ENCODE data around the gene GPR83. TPM values are rescaled to one million over a fixed set of nuclear protein-coding genes. Genes with fewer than 3 reads are reported as not detected.

The GPR83 gene
- total RNA-seq, 3 donors from 2014 or later (not counting 1 experiment from before 2014, with no cell fraction given) = 0.26 to 0.55 (median 0.32) TPM

DNA sequence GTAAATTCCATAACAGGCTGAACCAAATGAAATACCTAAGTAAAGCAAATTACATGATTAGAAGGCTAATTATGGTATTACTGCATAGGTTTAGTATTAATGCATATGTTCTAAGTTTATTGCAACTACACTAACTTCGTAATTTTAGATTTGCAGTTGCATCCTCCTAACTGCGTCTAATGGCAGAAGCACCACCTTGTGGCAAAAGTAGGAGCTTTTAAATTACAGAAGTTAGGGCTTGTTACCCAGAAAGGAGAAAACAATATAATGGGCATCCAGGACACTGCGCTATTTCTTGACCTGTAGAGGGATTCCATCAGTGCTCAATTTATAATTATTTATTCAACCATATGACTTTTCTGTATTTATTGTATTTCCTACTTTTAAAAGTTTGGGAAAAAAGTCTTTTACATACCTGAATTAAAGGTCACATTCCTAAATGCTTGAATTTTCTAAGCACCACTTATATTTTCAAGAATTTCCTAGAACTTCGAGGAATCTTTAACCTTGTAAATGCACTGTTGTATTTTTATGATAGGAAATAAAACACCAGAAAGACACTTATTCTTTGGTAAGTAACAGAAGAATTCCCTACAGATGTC, 16.3 kb upstream of the GPR83 start:
- peaks cover 7% of the 10 kb centered on the region for H3K36me3 Mint-ChIP-seq
- peak in 1 of 2 donors; percentile 8 for DNase-seq
- no peaks in the 10 kb centered on the region for H3K27me3 Mint-ChIP-seq (ENCODE audit: low read depth in 2 of 2)
- H3K4me3 ChIP-seq (ENCODE audit: low read length) = no peak overlapping the region
- WGBS (ENCODE audit: insufficient coverage) = 70% methylated on average over 2 of the region's 4 CpGs
- no peak for ATAC-seq
- peaks cover 19% of the 10 kb centered on the region for H3K36me3 ChIP-seq (ENCODE audit: control insufficient read depth, insufficient read depth, low read length)
- no peak overlapping the region for H3K4me3 Mint-ChIP-seq
- intact Hi-C loops (cut with micrococcal nuclease) = no loop called here
- TF ChIP-seq, protein P1, sequence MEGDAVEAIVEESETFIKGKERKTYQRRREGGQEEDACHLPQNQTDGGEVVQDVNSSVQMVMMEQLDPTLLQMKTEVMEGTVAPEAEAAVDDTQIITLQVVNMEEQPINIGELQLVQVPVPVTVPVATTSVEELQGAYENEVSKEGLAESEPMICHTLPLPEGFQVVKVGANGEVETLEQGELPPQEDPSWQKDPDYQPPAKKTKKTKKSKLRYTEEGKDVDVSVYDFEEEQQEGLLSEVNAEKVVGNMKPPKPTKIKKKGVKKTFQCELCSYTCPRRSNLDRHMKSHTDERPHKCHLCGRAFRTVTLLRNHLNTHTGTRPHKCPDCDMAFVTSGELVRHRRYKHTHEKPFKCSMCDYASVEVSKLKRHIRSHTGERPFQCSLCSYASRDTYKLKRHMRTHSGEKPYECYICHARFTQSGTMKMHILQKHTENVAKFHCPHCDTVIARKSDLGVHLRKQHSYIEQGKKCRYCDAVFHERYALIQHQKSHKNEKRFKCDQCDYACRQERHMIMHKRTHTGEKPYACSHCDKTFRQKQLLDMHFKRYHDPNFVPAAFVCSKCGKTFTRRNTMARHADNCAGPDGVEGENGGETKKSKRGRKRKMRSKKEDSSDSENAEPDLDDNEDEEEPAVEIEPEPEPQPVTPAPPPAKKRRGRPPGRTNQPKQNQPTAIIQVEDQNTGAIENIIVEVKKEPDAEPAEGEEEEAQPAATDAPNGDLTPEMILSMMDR (IDR thresholded peaks at IDR 0.05) = no peak
- H3K27ac ChIP-seq (ENCODE audit: low read length) = no peak overlapping the region
- H3K27ac Mint-ChIP-seq = peak overlapping the region in 1 of 2 donors; percentile 13
- no peaks in the 10 kb centered on the region for H3K9me3 ChIP-seq (ENCODE audit: control insufficient read depth, insufficient read depth, low read length)
- H3K4me1 ChIP-seq (ENCODE audit: control insufficient read depth, insufficient read depth, low read length) = no peaks in the 10 kb centered on the region
- no peaks in the 10 kb centered on the region for H3K9me3 Mint-ChIP-seq
- no peaks in the 10 kb centered on the region for H3K4me1 Mint-ChIP-seq
- H3K27me3 ChIP-seq (ENCODE audit: control insufficient read depth, insufficient read depth, low read length) = no peaks in the 10 kb centered on the region

DNA sequence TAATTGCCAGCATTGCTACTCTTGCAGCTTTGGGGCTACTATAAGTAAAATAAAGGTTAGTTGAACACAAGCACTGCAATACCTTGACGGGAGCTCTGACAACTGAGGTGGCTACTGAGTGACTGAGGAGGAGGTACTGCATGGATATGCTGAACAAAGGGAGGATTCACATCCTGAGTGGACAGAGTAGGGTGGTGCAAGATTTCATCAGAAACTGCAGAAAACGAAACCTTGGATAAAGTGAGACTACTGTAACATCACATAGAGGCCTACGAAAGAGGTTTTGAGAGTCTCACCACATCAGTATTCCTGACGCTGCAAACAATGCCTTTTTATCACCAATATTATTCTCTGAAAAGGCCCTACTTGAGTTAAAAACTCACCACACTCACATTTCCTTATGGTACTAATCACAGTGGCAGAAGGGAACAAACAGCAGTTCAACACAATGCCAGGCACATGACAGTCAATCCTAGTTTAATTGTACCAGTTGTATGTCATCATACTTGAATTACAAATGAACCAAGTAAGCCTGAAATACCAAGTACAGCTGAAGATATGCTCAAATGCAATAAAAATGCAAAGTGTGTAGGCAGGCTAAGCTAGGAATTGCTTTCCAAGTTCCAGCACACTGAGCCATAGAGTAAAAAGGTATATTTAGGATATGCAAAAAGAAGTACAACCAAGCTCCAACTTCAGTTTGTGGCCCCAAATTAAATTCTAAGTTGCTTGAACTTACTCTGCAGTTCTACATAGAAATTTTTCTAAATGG, 4.0 kb upstream of the GPR83 start:
- DNase-seq = no peak
- 88% methylated on average over 4 of the region's 4 CpGs for WGBS (ENCODE audit: insufficient coverage)

DNA sequence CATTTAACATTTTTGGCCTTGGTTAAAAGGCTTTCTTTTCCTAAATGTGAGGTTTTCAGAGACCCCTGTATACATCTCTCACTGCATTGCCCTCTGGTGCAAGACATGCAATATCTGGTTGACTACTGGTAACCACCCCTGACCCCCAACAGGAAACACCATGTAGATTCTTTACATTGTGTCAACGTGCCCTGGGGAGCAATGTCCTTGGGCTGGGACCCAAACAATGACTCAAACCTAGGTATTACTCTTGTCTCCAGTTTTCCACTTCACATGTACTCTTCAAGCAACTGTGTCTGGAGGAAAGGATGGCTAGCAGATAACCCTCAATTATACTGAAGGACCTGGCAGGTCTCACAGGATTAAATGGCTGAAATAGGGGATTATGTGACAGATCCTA, 1.1 kb upstream of the GPR83 start:
- Mint-ChIP-seq H3K36me3 (peaks cover under 1% of the 10 kb centered on the region), H3K27ac (no peak overlapping the region), H3K4me1 (peaks cover 9 to 15% of the 10 kb centered on the region in 2 donors), H3K9me3 (peaks cover 0 to 5% of the 10 kb centered on the region in 2 donors), H3K27me3 (ENCODE audit: low read depth in 2 of 2) (peaks cover 39 to 49% of the 10 kb centered on the region in 2 donors), H3K4me3 (no peak overlapping the region)
- TF ChIP-seq, protein P1 (IDR thresholded peaks at IDR 0.05) = no peak
- WGBS (ENCODE audit: insufficient coverage) = 33% methylated on average over 1 of the region's 1 CpG
- H3K27ac ChIP-seq (ENCODE audit: low read length) = no peak overlapping the region
- H3K36me3 ChIP-seq (ENCODE audit: control insufficient read depth, insufficient read depth, low read length) = no peaks in the 10 kb centered on the region
- intact Hi-C loops (cut with micrococcal nuclease) = no loop called here
- ATAC-seq = no peak
- H3K9me3 ChIP-seq (ENCODE audit: control insufficient read depth, insufficient read depth, low read length) = no peaks in the 10 kb centered on the region
- H3K27me3 ChIP-seq (ENCODE audit: control insufficient read depth, insufficient read depth, low read length) = peaks cover 32% of the 10 kb centered on the region
- DNase-seq = no peak
- H3K4me1 ChIP-seq (ENCODE audit: control insufficient read depth, insufficient read depth, low read length) = peaks cover 2% of the 10 kb centered on the region
- no peak overlapping the region for H3K4me3 ChIP-seq (ENCODE audit: low read length)

More for the DNA sequence above, 4.0 kb upstream of the GPR83 start:
- Histone ChIP-seq H3K36me3 (ENCODE audit: control insufficient read depth, insufficient read depth, low read length) (no peaks in the 10 kb centered on the region), H3K9me3 (ENCODE audit: control insufficient read depth, insufficient read depth, low read length) (no peaks in the 10 kb centered on the region), H3K4me3 (ENCODE audit: low read length) (no peak overlapping the region), H3K27me3 (ENCODE audit: control insufficient read depth, insufficient read depth, low read length) (peaks cover 15% of the 10 kb centered on the region), H3K4me1 (ENCODE audit: control insufficient read depth, insufficient read depth, low read length) (peaks cover 2% of the 10 kb centered on the region), H3K27ac (ENCODE audit: low read length) (no peak overlapping the region)
- intact Hi-C loops (cut with micrococcal nuclease) = no loop called here
- ATAC-seq = no peak
- Mint-ChIP-seq H3K27me3 (ENCODE audit: low read depth in 2 of 2) (peaks cover 20% of the 10 kb centered on the region in 2 donors), H3K4me1 (peaks cover 8 to 14% of the 10 kb centered on the region in 2 donors), H3K9me3 (peaks cover 4 to 10% of the 10 kb centered on the region in 2 donors), H3K4me3 (no peak overlapping the region), H3K27ac (no peak overlapping the region), H3K36me3 (peaks cover 12% of the 10 kb centered on the region)
- TF ChIP-seq, protein P1 (IDR thresholded peaks at IDR 0.05) = no peak
